ENCODE data around the gene LMOD3. TPM values are rescaled to one million over a fixed set of nuclear protein-coding genes. Genes with fewer than 3 reads are reported as not detected.

Gene LMOD3
- total and polyA plus RNA-seq, 2 donors (not counting 3 experiments of a cell fraction or from before 2014, with no cell fraction given), result not detected

- ChIA-PET POLR2A (no interaction called here), CTCF (interaction anchor here (0.8 to 2.5 kb wide), 7 partner anchors 11 to 302 kb away, joined by 3 to 16 read pairs (median 4); no protein-coding TSS in a partner anchor)
- no peak overlapping the region for H2AFZ ChIP-seq (ENCODE audit: low read depth, low read length)
- no peaks in the 10 kb centered on the region for H3K27me3 ChIP-seq (ENCODE audit: control insufficient read depth in 2 of 2, insufficient read depth in 2 of 2, low read length in 2 of 2)
- no TSS peak for BruUV-seq (replicated peaks)
- H4K20me1 ChIP-seq (replicated peaks; ENCODE audit: control insufficient read depth, extremely low read depth, insufficient read depth, low read length), result no peaks in the 10 kb centered on the region
- DNase-seq (ENCODE audit: low read depth, low spot score) (no peak), FAIRE-seq (no peak)
- H3K9me1 ChIP-seq (replicated peaks; ENCODE audit: control insufficient read depth, extremely low read depth, insufficient read depth, low read length), result no peaks in the 10 kb centered on the region
- no peak overlapping the region for H3K4me2 ChIP-seq (ENCODE audit: insufficient read depth, low read length)
- peaks cover 16% of the 10 kb centered on the region for H3K4me1 ChIP-seq (ENCODE audit: control insufficient read depth, extremely low read depth, insufficient read depth, low read length)
- no peak overlapping the region for H3K4me3 ChIP-seq (replicated peaks in 1 of 3; ENCODE audit: insufficient read depth in 1 of 3, low read depth in 1 of 3, low read length in 3 of 3)
- H3K79me2 ChIP-seq (ENCODE audit: control insufficient read depth, insufficient read depth, low read length), result no peaks in the 10 kb centered on the region
- H3K9me3 ChIP-seq (replicated peaks; ENCODE audit: control insufficient read depth, insufficient read depth, low read length), result no peaks in the 10 kb centered on the region
- no peak overlapping the region for H3K9ac ChIP-seq (replicated peaks; ENCODE audit: extremely low read depth, insufficient read depth, low read length)
- H3K36me3 ChIP-seq (ENCODE audit: control insufficient read depth in 2 of 2, extremely low read depth in 1 of 2, insufficient read depth in 2 of 2, low read length in 2 of 2), result no peaks in the 10 kb centered on the region
- no peak overlapping the region for H3K27ac ChIP-seq (ENCODE audit: insufficient read depth, low read depth, low read length)
- intact Hi-C loops (cut with micrococcal nuclease), result no loop called here
- dilution Hi-C loops (cut with MboI; ENCODE audit: extremely low pct_ligation_motif_present, low sequenced_read_pairs), result no loop called here
- TF ChIP-seq CTCF (IDR thresholded peaks at IDR 0.05; ENCODE audit: extremely low read depth in 1 of 2, insufficient read depth in 1 of 2, low read depth in 1 of 2, low read length in 2 of 2), result no peak
- TF ChIP-seq POLR2A (IDR thresholded peaks at IDR 0.05; ENCODE audit: low read depth, low read length), result no peak
- TF ChIP-seq JUN (IDR thresholded peaks at IDR 0.05; ENCODE audit: borderline replicate concordance, insufficient read depth, insufficient read length, low read depth), result no peak
- no peak for TF ChIP-seq MAX (IDR thresholded peaks at IDR 0.05; ENCODE audit: insufficient read depth, insufficient read length)
- TF ChIP-seq EZH2 (IDR thresholded peaks at IDR 0.05; ENCODE audit: borderline replicate concordance, low read depth, low read length, severe bottlenecking), result no peak
- no peak for TF ChIP-seq MYC (IDR thresholded peaks at IDR 0.05; ENCODE audit: low read depth, low read length)
Observed at GRCh38 chr3:69126216-69126615, 3.8 kb upstream of the LMOD3 start.

Measured in endothelial cell of umbilical vein (primary cell).